ENCODE data around the gene LTB. TPM values are rescaled to one million over a fixed set of nuclear protein-coding genes. Genes with fewer than 3 reads are reported as not detected.

LTB gene
- total RNA-seq, 1 donor from 2014 or later = 5.4 TPM

DNA sequence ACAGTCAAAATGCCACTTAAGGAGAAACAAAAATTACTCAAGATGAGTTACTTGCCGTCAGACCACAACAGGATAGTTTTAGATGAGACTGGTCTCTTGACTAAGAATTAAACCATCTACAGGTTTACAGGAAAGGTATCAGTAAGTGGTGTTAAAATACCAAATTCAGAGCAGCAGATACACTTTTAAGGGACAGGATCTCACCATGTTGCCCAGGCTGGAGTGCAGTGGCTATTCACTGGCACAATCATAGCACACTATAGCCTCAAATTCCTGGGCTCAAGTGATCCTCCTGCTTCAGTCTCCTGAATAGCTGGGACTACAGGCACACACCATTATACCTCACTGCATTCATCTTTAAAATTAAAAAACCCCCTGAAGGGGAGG lies 48.8 kb downstream of the LTB start:
- Histone ChIP-seq H3K27me3 (no peaks in the 10 kb centered on the region), H3K4me3 (no peak overlapping the region), H3K9me3 (no peaks in the 10 kb centered on the region), H3K4me1 (peaks cover 5% of the 10 kb centered on the region), H3K27ac (no peak overlapping the region), H3K36me3 (peaks cover 0 to 88% of the 10 kb centered on the region in 2 donors)
- intact Hi-C loops (cut with DNase I) = no loop called here
- DNase-seq (ENCODE audit: extremely low spot score in 2 of 2) = no peak
- TF ChIP-seq POLR2A (IDR thresholded peaks at IDR 0.05) = no peak
- TF ChIP-seq, protein P1, sequence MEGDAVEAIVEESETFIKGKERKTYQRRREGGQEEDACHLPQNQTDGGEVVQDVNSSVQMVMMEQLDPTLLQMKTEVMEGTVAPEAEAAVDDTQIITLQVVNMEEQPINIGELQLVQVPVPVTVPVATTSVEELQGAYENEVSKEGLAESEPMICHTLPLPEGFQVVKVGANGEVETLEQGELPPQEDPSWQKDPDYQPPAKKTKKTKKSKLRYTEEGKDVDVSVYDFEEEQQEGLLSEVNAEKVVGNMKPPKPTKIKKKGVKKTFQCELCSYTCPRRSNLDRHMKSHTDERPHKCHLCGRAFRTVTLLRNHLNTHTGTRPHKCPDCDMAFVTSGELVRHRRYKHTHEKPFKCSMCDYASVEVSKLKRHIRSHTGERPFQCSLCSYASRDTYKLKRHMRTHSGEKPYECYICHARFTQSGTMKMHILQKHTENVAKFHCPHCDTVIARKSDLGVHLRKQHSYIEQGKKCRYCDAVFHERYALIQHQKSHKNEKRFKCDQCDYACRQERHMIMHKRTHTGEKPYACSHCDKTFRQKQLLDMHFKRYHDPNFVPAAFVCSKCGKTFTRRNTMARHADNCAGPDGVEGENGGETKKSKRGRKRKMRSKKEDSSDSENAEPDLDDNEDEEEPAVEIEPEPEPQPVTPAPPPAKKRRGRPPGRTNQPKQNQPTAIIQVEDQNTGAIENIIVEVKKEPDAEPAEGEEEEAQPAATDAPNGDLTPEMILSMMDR (IDR thresholded peaks at IDR 0.05) = no peak
- no peak for TF ChIP-seq POLR2AphosphoS5 (IDR thresholded peaks at IDR 0.05; ENCODE audit: insufficient read depth in 1 of 2, low read depth in 1 of 2)

DNA sequence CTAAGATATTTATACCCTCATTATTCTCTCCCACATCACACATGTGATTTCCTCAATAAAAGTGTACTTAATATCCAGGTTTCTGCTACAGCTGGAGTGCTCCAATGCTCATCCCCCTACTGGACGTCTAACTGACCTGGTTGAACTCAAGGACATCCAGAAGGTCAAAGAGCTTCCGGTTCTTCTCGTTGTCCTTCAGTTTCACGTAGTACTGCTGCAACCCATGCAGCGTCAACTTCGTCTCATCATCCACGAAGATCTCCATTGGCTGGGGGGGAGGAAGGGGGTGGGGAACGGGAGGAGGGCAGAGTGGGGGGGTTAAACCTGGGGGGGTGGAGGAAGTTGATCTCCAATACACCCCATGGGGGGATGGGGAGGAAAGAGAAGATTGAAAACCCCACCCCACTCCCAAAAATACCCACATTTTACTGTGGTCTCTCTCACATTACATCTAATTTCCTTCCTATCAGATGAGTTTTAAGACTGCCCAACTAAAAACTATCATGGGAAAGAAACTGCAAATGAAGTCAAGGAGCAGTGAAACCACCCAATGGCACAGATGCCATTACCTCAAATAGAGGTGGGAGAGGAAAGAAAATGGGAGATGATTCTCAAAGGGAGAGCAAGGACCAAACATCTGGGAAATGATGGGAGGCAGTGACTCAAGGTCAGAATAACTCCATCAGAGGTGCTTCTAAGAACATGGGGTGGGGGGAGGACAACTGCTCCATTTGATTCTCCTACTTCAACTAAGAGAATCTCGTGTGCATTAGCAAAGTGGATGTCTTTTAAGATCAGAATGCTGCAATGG lies 49.4 kb downstream of the LTB start:
- no peak for DNase-seq (ENCODE audit: extremely low spot score in 2 of 2)
- Histone ChIP-seq H3K4me3 (no peak overlapping the region), H3K27ac (no peak overlapping the region), H3K9me3 (no peaks in the 10 kb centered on the region), H3K27me3 (no peaks in the 10 kb centered on the region), H3K4me1 (no peaks in the 10 kb centered on the region), H3K36me3 (peaks cover 0 to 82% of the 10 kb centered on the region in 2 donors)
- intact Hi-C loops (cut with DNase I) = no loop called here
- TF ChIP-seq, protein P1 (IDR thresholded peaks at IDR 0.05) = no peak
- TF ChIP-seq POLR2A (IDR thresholded peaks at IDR 0.05) (no peak), POLR2AphosphoS5 (IDR thresholded peaks at IDR 0.05; ENCODE audit: insufficient read depth in 1 of 2, low read depth in 1 of 2) (no peak)

DNA sequence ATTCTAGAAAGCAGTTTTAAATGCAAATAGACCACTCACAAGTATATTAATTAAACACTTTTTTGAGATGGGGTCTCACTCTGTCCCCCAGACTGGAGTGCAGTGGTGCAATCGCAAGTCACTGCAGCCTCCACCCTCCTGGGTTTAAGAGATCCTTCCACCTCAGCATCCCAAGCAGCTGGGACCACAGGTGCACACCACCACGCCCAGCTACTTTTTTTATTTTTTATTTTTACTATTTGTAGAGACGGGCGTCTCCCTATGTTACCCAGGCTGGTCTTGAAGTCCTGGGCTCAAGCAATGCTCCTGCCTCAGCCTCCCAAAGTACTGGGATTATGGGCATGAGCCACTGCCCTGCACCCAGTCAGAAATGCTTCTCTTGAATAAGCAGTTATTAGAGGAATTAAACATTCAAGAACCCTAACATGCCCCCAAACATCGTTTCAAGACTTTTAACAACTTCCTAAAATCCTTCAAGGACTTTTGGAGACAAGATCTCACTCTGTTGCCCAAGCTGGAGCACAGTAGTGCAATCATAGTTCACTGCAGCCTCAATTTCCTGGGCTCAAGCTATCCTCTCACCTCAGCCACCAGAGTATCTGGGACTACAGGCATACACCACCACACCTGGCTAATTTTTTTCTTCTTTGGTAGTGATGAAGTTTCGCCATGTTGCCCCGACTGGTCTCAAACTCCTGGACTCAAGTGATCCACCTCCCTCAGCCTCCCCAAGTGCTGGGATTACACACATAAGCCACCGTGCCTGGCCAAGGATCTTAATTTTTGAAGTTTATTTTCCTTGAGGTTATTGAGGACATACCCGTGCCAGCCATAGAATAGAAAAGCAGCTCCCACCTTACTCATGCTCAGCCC lies 50.2 kb downstream of the LTB start:
- H3K4me1 ChIP-seq = no peaks in the 10 kb centered on the region
- TF ChIP-seq, protein P1 (IDR thresholded peaks at IDR 0.05) = no peak
- TF ChIP-seq POLR2A (IDR thresholded peaks at IDR 0.05) (no peak), POLR2AphosphoS5 (IDR thresholded peaks at IDR 0.05; ENCODE audit: insufficient read depth in 1 of 2, low read depth in 1 of 2) (no peak)
- peaks cover 0 to 73% of the 10 kb centered on the region in 2 donors for H3K36me3 ChIP-seq
- no peaks in the 10 kb centered on the region for H3K9me3 ChIP-seq
- no peak overlapping the region for H3K27ac ChIP-seq
- intact Hi-C loops (cut with DNase I) = no loop called here
- H3K27me3 ChIP-seq = no peaks in the 10 kb centered on the region
- DNase-seq (ENCODE audit: extremely low spot score in 2 of 2) = no peak
- no peak overlapping the region for H3K4me3 ChIP-seq

DNA sequence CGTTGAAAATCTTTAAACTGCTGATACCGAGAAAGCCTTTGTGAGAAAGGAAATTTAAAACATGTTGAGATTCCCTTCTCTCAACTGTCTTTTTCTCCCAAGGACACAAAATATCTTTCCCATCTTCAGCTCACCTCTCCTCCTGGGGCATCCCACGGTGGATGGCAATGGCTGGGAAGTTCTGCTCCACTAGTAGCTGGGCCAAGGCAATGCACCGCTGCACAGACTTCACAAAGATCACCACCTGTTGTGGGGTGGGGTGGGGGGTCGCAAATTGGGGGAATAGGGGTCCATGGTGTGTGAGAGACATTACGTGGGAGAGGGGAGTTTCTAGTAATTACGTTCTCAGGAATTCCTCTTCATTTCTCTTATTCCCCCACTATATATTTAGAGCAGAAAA lies 51.1 kb downstream of the LTB start:
- H3K36me3 ChIP-seq = peaks cover 0 to 65% of the 10 kb centered on the region in 2 donors

More for the DNA sequence above, 51.1 kb downstream of the LTB start:
- TF ChIP-seq, protein P1 (IDR thresholded peaks at IDR 0.05) = no peak
- intact Hi-C loops (cut with DNase I) = no loop called here
- Histone ChIP-seq H3K27me3 (no peaks in the 10 kb centered on the region), H3K4me1 (no peaks in the 10 kb centered on the region), H3K4me3 (no peak overlapping the region), H3K27ac (no peak overlapping the region), H3K9me3 (no peaks in the 10 kb centered on the region)
- no peak for DNase-seq (ENCODE audit: extremely low spot score in 2 of 2)

Data from vagina (tissue), 2 donors.